Fibroblast of mammary gland (primary cell): Measurements from ENCODE around the gene SERPINF2.
A peak's percentile ranks its signal among the peaks of the same experiment; 100 is the strongest.
"Not testable (repeated sequence)": the region's sequence is repeated elsewhere in the genome, so short reads cannot be mapped to it uniquely, and the experiment has no call there.

Source experiments
- DNase-seq: peaks from one replicate; pipeline ENCODE4 v3.0.0-alpha.2; 2010; ENCODE audit warnings: low read depth
- H3K4me3 ChIP-seq: 2 replicates; pipeline ENCODE4 v1.5.1; 2011; ENCODE audit warnings: low read depth, mild to moderate bottlenecking, low read length, moderate library complexity; ENCODE audit not compliant: control insufficient read depth
- TF ChIP-seq, protein P1 (sequence below): conservative IDR thresholded peaks from 2 replicates; pipeline ENCODE4 v1.5.1; 2011; ENCODE audit warnings: low read depth, low read length, inconsistent platforms; ENCODE audit not compliant: control insufficient read depth, insufficient read depth

Gene SERPINF2

DNA sequence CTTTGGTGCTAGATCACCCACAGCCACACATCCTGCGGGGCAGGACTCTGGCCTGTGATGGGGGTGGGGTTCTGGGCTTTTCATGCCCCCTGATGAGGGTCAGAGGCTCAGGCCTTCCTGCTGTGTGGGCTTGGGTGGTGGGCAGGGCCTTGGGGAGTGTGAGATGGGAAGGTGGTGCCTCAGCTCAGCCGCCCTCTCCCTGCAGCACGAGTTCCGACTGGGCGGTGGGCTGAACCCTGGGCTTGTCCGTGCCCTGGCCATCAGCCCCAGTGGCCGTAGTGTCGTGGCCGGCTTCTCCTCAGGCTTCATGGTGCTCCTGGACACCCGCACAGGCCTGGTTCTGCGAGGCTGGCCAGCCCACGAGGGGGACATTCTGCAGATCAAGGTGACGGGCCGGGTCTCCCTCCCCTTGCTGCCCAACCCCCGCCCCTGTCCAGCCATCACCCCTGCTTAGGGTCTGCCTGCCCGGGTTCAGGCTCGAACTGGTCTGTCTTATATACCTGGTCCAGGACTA is 6.8 kb upstream of the SERPINF2 start:
- no peak overlapping the region for H3K4me3 ChIP-seq
- no peak for DNase-seq
- TF ChIP-seq, protein P1, sequence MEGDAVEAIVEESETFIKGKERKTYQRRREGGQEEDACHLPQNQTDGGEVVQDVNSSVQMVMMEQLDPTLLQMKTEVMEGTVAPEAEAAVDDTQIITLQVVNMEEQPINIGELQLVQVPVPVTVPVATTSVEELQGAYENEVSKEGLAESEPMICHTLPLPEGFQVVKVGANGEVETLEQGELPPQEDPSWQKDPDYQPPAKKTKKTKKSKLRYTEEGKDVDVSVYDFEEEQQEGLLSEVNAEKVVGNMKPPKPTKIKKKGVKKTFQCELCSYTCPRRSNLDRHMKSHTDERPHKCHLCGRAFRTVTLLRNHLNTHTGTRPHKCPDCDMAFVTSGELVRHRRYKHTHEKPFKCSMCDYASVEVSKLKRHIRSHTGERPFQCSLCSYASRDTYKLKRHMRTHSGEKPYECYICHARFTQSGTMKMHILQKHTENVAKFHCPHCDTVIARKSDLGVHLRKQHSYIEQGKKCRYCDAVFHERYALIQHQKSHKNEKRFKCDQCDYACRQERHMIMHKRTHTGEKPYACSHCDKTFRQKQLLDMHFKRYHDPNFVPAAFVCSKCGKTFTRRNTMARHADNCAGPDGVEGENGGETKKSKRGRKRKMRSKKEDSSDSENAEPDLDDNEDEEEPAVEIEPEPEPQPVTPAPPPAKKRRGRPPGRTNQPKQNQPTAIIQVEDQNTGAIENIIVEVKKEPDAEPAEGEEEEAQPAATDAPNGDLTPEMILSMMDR = no peak

DNA sequence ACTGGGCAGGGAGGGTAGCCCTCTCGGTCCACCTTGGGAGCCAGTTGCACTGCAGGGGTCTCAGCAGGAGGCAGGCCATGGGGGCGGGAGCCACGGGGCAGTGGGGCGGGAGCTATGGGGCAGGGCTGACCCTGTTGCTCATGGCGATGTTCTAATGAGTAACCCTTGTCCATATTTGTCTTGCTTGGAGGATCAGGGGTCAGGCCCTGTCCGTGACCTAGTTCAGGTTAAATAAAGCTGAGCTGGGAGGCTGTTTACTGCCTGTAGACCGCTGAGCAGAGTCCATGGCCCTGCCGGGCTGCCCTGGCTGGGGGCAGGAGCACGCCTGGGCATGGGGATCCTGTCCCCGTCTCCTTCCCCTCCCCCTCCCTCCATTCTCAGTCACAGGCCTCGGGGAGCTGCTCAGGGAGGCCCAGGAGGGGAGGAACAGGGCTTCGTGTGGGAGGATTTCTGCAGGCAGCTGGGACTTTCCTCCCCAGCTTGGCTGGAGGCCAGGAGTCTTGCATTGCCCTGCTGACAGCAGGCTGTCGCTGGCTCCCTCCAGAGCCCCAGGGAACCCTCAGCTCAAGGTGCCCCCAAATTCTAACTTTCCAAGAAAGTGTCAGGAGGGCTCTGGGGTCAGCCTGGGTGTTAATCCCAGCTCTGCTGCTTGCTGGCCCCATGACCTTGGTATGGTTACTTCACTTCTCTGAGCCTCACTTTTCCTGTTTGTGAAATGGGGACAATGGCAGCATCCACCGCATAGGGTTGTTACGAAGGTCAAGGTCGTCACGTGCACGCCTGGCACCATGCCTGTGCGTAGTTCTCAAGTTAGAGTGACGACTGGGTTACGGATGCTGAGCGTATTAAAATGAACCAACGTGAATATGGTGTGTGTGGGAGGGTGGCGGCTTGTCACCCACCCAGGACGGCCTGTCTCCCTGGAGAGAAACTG is 6.1 kb upstream of the SERPINF2 start:
- TF ChIP-seq, protein P1 = no peak
- no peak overlapping the region for H3K4me3 ChIP-seq
- DNase-seq = peak; percentile 85

DNA sequence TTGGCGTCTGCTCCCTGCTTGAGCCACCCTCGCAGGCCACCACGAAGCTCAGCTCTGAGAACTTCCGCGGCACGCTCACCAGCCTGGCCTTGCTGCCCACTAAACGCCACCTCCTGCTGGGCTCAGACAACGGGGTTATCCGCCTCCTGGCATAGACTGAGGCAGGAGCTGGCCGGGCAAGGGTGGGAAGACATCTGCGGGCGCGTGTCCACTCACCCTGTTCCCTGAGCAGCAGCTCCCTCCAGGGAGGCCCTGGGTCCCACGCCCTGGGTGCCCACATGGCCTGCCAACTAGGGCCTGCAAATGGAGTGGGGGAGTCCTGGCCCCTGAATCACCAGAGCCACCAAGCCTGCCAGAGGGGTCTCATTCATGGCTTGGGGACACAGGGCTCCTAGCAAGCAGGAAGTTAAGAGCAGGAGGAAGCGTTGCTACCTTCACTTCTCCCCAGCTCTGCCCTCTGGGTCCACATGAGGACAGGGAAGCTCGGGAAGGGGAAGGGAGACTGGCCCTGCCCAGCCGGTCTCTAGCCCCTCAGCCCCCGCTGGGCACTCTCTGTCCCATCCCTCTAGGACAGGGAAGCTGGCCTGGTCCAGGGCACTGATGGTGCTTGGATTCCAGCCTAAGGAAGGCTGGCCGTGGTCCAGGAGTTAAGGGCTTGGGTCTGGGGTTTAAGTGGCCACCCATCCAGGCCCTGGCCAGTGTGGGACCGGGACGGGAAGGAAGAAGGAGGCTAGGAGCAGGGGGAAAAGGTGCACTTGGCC is 5.0 kb upstream of the SERPINF2 start:
- H3K4me3 ChIP-seq = no peak overlapping the region
- no peak for DNase-seq
- TF ChIP-seq, protein P1 = no peak

DNA sequence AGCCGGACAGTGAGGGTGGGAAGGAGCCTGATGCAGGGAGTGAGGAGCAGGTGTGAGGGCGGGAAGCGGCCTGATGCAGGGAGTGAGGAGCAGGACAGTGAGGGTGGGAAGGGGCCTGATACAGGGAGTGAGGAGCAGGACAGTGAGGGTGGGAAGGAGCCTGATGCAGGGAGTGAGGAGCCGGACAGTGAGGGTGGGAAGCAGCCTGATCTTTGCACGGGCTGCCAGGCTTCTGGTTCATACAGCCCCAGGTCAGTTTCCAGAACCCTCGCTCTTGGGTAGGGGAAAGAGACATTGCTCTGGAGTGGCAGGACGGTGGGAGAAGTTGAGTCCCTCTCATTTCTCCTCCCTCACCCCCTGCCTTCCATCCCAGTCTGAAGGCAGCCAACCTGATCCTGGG is 772 bp upstream of the SERPINF2 start:
- not testable (repeated sequence) for H3K4me3 ChIP-seq, DNase-seq

DNA sequence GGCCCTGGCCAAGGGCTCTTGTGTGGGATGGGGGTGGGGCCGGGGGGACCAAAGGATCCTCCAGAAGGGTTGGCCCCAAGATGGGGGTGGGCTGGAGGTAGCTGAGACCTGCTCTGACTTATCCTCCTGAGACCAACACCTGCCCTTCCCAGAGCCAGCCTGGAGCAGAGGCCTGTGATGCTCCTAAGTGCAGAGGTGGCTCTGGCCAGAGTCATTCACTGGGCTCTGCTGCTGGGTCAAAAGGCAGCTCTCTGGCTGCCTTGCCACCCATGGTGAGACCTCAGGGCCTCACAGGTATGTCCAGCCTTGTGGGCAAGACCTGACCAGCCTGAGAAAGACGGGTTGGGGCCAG is 393 bp downstream of the SERPINF2 start:
- DNase-seq = no peak
- TF ChIP-seq, protein P1 = no peak
- H3K4me3 ChIP-seq = no peak overlapping the region

DNA sequence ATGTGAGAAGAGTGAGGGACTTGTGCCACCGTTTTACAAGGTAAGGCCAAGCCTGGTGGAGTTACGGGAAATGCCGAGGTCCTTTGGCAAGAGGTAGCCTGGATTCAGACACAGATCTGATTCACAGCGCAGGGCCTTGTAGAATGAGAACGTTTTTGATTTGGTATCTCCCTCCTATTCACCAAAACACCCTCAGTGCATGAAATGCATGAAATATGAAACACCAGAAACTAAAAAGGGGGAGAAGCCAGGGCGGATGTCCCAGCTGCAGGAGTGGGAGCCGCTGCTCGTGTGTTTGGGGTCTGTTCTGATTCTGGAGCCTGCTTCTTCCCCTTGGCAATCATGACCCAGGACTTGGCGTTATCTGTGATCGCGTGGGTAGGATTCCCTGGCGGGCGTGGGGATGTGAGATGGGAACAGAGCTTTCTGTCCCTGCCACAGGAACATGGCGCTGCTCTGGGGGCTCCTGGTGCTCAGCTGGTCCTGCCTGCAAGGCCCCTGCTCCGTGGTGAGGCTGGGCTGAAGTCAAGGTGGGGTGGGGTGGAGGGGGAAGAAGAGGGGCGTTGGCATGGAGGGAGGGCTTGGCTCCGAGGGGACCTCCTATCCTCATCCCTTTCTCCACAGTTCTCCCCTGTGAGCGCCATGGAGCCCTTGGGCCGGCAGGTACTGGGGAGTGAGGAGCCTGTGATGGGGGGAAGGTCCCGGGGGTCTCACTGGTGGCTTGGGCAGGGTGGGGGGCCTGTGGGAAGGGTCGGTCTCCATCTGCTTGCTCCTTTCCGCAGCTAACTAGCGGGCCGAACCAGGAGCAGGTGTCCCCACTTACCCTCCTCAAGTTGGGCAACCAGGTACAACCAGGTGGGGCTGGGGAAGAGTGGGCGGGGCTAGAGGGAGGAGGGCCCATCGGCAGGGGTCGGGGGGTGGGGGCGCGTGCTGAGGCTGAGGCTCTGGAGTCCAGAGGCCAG is 2.2 kb downstream of the SERPINF2 start:
- no peak for DNase-seq
- TF ChIP-seq, protein P1 = no peak

More for the DNA sequence above, 2.2 kb downstream of the SERPINF2 start:
- no peak overlapping the region for H3K4me3 ChIP-seq
